LNCAP (cell line): Measurements from ENCODE around the gene C19orf53.

ENCODE experiments used
- CTCF ChIP-seq: fragments of 450-650 bp; IDR thresholded peaks from 2 replicates; pipeline ENCODE4 v1.5.1; 2017; ENCODE audit warnings: mild to moderate bottlenecking

The C19orf53 gene

DNA sequence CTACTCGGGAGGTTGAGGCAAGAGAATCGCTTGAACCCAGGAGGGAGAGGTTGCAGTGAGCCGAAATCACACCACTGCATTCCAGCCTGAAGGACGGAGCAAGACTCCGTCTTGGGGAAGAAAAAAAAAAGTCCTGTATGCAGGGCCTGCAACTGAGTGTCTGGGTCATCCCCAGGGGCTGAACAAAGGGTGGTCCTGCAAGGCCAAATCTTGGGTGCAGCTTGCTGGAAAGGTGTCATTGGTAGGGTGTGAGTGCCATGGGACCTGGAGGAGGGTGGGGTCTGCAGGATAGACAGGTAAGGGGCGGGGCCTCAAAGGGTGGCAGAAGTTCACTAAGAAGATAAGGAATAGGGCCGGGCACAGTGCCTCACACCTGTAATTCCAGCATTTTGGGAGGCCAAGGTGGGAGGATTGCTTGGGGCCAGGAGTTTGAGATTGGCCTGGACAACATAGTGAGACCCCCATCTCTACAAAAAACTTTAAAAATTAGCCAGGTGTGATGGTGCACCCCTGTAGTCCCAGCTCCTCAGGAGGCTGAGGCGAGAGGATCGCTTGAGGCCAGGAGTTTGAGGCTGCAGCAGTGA, 52.5 kb downstream of the C19orf53 start:
- no peak for TF ChIP-seq CTCF

GRCh38 chr19:13827656-13828055, 53.4 kb downstream of the C19orf53 start:
- no peak for TF ChIP-seq CTCF
